HEK293 (cell line): ENCODE data around the gene EXOC7.

Experiments
- CTCF ChIA-PET: fragments of 350-600 bp; formaldehyde crosslinking; extraction: SDS; loops from one replicate; lab custom pipeline; 2021; ENCODE audit warnings: antibody characterized with exemption; lab: Yijun Ruan, JAX
- POLR2A ChIA-PET: fragments of 300-600 bp; formaldehyde crosslinking; extraction: SDS; loops from one replicate; lab custom pipeline; 2020; ENCODE audit warnings: antibody characterized with exemption, inconsistent platforms; lab: Yijun Ruan, JAX
- H3K27ac ChIP-seq: fragments of 200-500 bp; sonication (Bioruptor generic); 2 replicates; pipeline ENCODE4 v1.5.1; 2014; ENCODE audit warnings: low read depth, low read length, control low read depth, inconsistent platforms; ENCODE audit errors: extremely low read depth
- H3K36me3 ChIP-seq, 2 experiments: fragments of 200-500 bp in 1 of 2; sonication (Bioruptor generic) in 1 of 2; 1 replicate in 1 of 2; 2 replicates in 1 of 2; pipeline ENCODE4 v1.5.1; 2014 to 2017; ENCODE audit warnings: inconsistent platforms in 2 of 2, low read length in 2 of 2; ENCODE audit not compliant: control insufficient read depth in 2 of 2, insufficient read depth in 1 of 2
- H3K4me1 ChIP-seq: fragments of 200-500 bp; sonication (Bioruptor generic); 2 replicates; pipeline ENCODE4 v1.5.1; 2014; ENCODE audit warnings: mild to moderate bottlenecking, low read length, inconsistent platforms; ENCODE audit not compliant: control insufficient read depth, insufficient read depth
- H3K4me3 ChIP-seq: 2 replicates; pipeline ENCODE4 v1.5.1; 2011; ENCODE audit warnings: low read depth, mild to moderate bottlenecking, control low read depth, low read length, moderate library complexity
- H3K9me3 ChIP-seq: fragments of 200-500 bp; sonication (Bioruptor generic); 2 replicates; pipeline ENCODE4 v1.5.1; 2014; ENCODE audit warnings: low read depth, low read length, inconsistent platforms; ENCODE audit not compliant: control insufficient read depth, insufficient read depth
- BCL11B ChIP-seq: fragments of 450-650 bp; formaldehyde crosslinking; IDR thresholded peaks from 2 replicates; pipeline ENCODE4 v1.5.1; 2016; ENCODE audit warnings: low read depth, missing biosample characterization, missing genetic modification characterization
- GLI4 ChIP-seq: fragments of 450-650 bp; formaldehyde crosslinking; IDR thresholded peaks from 2 replicates; pipeline ENCODE4 v1.5.1; 2016; ENCODE audit warnings: missing biosample characterization, missing genetic modification characterization
- GLIS2 ChIP-seq: fragments of 450-650 bp; formaldehyde crosslinking; IDR thresholded peaks from 2 replicates; pipeline ENCODE4 v1.5.1; 2016; ENCODE audit warnings: missing biosample characterization, missing genetic modification characterization
- KLF16 ChIP-seq: fragments of 450-650 bp; formaldehyde crosslinking; IDR thresholded peaks from 2 replicates; pipeline ENCODE4 v1.5.1; 2017; ENCODE audit warnings: missing biosample characterization, missing genetic modification characterization
- KLF8 ChIP-seq: fragments of 450-650 bp; formaldehyde crosslinking; IDR thresholded peaks from 2 replicates; pipeline ENCODE4 v1.5.1; 2016; ENCODE audit warnings: missing biosample characterization, missing genetic modification characterization
- SP2 ChIP-seq: fragments of 450-650 bp; formaldehyde crosslinking; IDR thresholded peaks from 2 replicates; pipeline ENCODE4 v1.5.1; 2016; ENCODE audit warnings: missing biosample characterization, missing genetic modification characterization
- ZBTB17 ChIP-seq: fragments of 450-650 bp; formaldehyde crosslinking; IDR thresholded peaks from 2 replicates; pipeline ENCODE4 v1.5.1; 2016; ENCODE audit warnings: missing biosample characterization, missing genetic modification characterization
- ZNF112 ChIP-seq: fragments of 450-650 bp; formaldehyde crosslinking; IDR thresholded peaks from 2 replicates; pipeline ENCODE4 v1.5.0; 2017; ENCODE audit warnings: missing biosample characterization, missing genetic modification characterization
- ZNF157 ChIP-seq: fragments of 450-650 bp; formaldehyde crosslinking; IDR thresholded peaks from 2 replicates; pipeline ENCODE4 v1.5.1; 2016; ENCODE audit warnings: missing biosample characterization, missing genetic modification characterization
- ZNF202 ChIP-seq: fragments of 450-650 bp; formaldehyde crosslinking; IDR thresholded peaks from 2 replicates; pipeline ENCODE4 v1.5.1; 2016; ENCODE audit warnings: missing biosample characterization, missing genetic modification characterization, borderline replicate concordance
- ZNF274 ChIP-seq, 2 experiments: fragments of 200-500 bp in 1 of 2; fragments of 450-650 bp in 1 of 2; sonication (Bioruptor generic) in 1 of 2; formaldehyde crosslinking in 1 of 2; IDR thresholded peaks; 2 replicates each; pipeline versions ENCODE4 v1.5.1 to v1.6.1; 2014 to 2016; ENCODE audit warnings: borderline replicate concordance in 1 of 2, inconsistent platforms in 1 of 2, low read length in 1 of 2, missing biosample characterization in 1 of 2, missing genetic modification characterization in 1 of 2
- ZNF394 ChIP-seq: fragments of 450-650 bp; formaldehyde crosslinking; IDR thresholded peaks from 2 replicates; pipeline ENCODE4 v1.5.1; 2016; ENCODE audit warnings: missing biosample characterization, missing genetic modification characterization, mild to moderate bottlenecking, moderate library complexity, borderline replicate concordance
- ZNF521 ChIP-seq: fragments of 450-650 bp; formaldehyde crosslinking; IDR thresholded peaks from 2 replicates; pipeline ENCODE4 v1.5.1; 2017; ENCODE audit warnings: missing biosample characterization, mild to moderate bottlenecking, missing genetic modification characterization
- ZNF558 ChIP-seq: fragments of 450-650 bp; formaldehyde crosslinking; IDR thresholded peaks from 2 replicates; pipeline ENCODE4 v1.5.1; 2016; ENCODE audit warnings: missing biosample characterization, missing genetic modification characterization
- ZNF585B ChIP-seq: fragments of 450-650 bp; formaldehyde crosslinking; IDR thresholded peaks from 2 replicates; pipeline ENCODE4 v1.5.1; 2016; ENCODE audit warnings: missing biosample characterization, missing genetic modification characterization
- ZNF600 ChIP-seq: fragments of 450-650 bp; formaldehyde crosslinking; IDR thresholded peaks from 2 replicates; pipeline ENCODE4 v1.5.1; 2016; ENCODE audit warnings: missing biosample characterization, missing genetic modification characterization
- ZNF610 ChIP-seq: fragments of 450-650 bp; formaldehyde crosslinking; IDR thresholded peaks from 2 replicates; pipeline ENCODE4 v1.5.1; 2016; ENCODE audit warnings: missing biosample characterization, missing genetic modification characterization, borderline replicate concordance
- ZNF692 ChIP-seq: fragments of 450-650 bp; formaldehyde crosslinking; IDR thresholded peaks from 2 replicates; pipeline ENCODE4 v1.5.1; 2016; ENCODE audit warnings: missing biosample characterization, missing genetic modification characterization
- ZSCAN16 ChIP-seq: fragments of 450-650 bp; formaldehyde crosslinking; IDR thresholded peaks from 2 replicates; pipeline ENCODE4 v1.5.1; 2016; ENCODE audit warnings: missing biosample characterization, missing genetic modification characterization
- ZSCAN4 ChIP-seq: fragments of 450-650 bp; formaldehyde crosslinking; IDR thresholded peaks from 2 replicates; pipeline ENCODE4 v1.5.1; 2017; ENCODE audit warnings: missing biosample characterization, missing genetic modification characterization

EXOC7 gene

GRCh38 chr17:76095943-76096342 is 7.6 kb downstream of the EXOC7 start:
- Histone ChIP-seq H3K4me1 (no peaks in the 10 kb centered on the region), H3K36me3 (peaks cover 57 to 87% of the 10 kb centered on the region in 2 experiments), H3K27ac (peak overlapping the region; percentile 31; the same call in 1 of the 2 replicates), H3K4me3 (no peak overlapping the region), H3K9me3 (no peaks in the 10 kb centered on the region)
- ChIA-PET POLR2A (interaction anchor here (2.0 kb wide), 1 partner anchor 10 kb away, joined by 6 read pairs; no protein-coding TSS in a partner anchor), CTCF (interaction anchor here (0.7 to 0.8 kb wide), 4 partner anchors 15 to 184 kb away, joined by 3 to 4 read pairs (median 4); no protein-coding TSS in a partner anchor)
- no peak for TF ChIP-seq ZNF558 (tag by site-specific recombination)
- TF ChIP-seq ZNF585B (tag by site-specific recombination), result no peak
- no peak for TF ChIP-seq KLF16
- no peak for TF ChIP-seq ZNF157
- no peak for TF ChIP-seq ZNF394 (tag by site-specific recombination)
- TF ChIP-seq GLI4 (tag by site-specific recombination), result no peak
- TF ChIP-seq ZBTB17 (tag by site-specific recombination), result no peak
- TF ChIP-seq ZNF112 (tag by site-specific recombination), result no peak
- no peak for TF ChIP-seq GLIS2 (tag by site-specific recombination)
- TF ChIP-seq ZNF274 (IDR thresholded peaks at IDR 0.05; ENCODE audit: low read length), result no peak
- TF ChIP-seq ZNF274 (tag by site-specific recombination; IDR thresholded peaks at IDR 0.05; ENCODE audit: borderline replicate concordance), result no peak
- TF ChIP-seq BCL11B (tag by site-specific recombination), result no peak

- CTCF ChIA-PET, result interaction anchor here (0.6 to 1.4 kb wide), 4 partner anchors 14 to 305 kb away, joined by 3 to 6 read pairs (median 3); no protein-coding TSS in a partner anchor
- POLR2A ChIA-PET, result no interaction called here
- Histone ChIP-seq H3K4me3 (no peak overlapping the region), H3K36me3 (peaks cover 38 to 90% of the 10 kb centered on the region in 2 experiments), H3K4me1 (no peaks in the 10 kb centered on the region), H3K27ac (no peak overlapping the region), H3K9me3 (no peaks in the 10 kb centered on the region)
- TF ChIP-seq SP2 (tag by site-specific recombination), result no peak
- no peak for TF ChIP-seq ZSCAN4 (tag by site-specific recombination)
- TF ChIP-seq ZSCAN16, result no peak
- TF ChIP-seq ZNF202 (tag by site-specific recombination), result no peak
- TF ChIP-seq ZNF521 (tag by site-specific recombination), result no peak
- no peak for TF ChIP-seq KLF16
- TF ChIP-seq ZNF600, result no peak
- TF ChIP-seq ZNF692 (tag by site-specific recombination), result no peak
- no peak for TF ChIP-seq ZNF610
- no peak for TF ChIP-seq KLF8 (tag by site-specific recombination)
Observed at GRCh38 chr17:76094046-76094445, 9.5 kb downstream of the EXOC7 start.
